HUDEP-2 (cell line): Measurements from ENCODE around the gene PSMB5.
"Not testable (repeated sequence)": the region's sequence is repeated elsewhere in the genome, so short reads cannot be mapped to it uniquely, and the experiment has no call there.

ENCODE experiments used
- DNase-seq, 76 experiments: peaks; one replicate each; lab custom pipeline; 2025; ENCODE audit not compliant: unreplicated experiment in 76 of 76; lab: John Stamatoyannopoulos, UW

Gene PSMB5

GRCh38 chr14:23020143-23021128 is 14.3 kb downstream of the PSMB5 start:
- DNase-seq: peak in 51 of 76 experiments; percentile 7 to 75 (median 38)

- no peak for DNase-seq
These were observed 16.6 kb downstream of the PSMB5 start for GRCh38 chr14:23018107-23018506.

- no peak for DNase-seq
These were observed 17.6 kb downstream of the PSMB5 start for GRCh38 chr14:23017091-23017490.

- DNase-seq: no peak
These were observed 19.1 kb downstream of the PSMB5 start for GRCh38 chr14:23015618-23016017.

GRCh38 chr14:23013749-23014054 is 21.0 kb downstream of the PSMB5 start:
- not testable (repeated sequence) for DNase-seq

- no peak for DNase-seq
These were observed 21.5 kb downstream of the PSMB5 start for GRCh38 chr14:23013054-23013748.

GRCh38 chr14:23009939-23010726 is 24.6 kb downstream of the PSMB5 start, which contains the start of gene C14orf93:
Gene C14orf93 (minus strand): TSS chr14:23010143. CDS start chr14:22999023, 11,120 bp downstream.
- peak in 71 of 76 experiments; percentile 16 to 83 (median 65) for DNase-seq

GRCh38 chr14:23009483-23009938 is 25.2 kb downstream of the PSMB5 start:
- peak in 1 of 76 experiments; percentile 6 for DNase-seq

GRCh38 chr14:23008831-23009230 is 25.9 kb downstream of the PSMB5 start:
- peak in 5 of 76 experiments; percentile 15 to 28 (median 16) for DNase-seq

- DNase-seq: peak in 75 of 76 experiments; percentile 53 to 99 (median 96)
These were observed 27.9 kb downstream of the PSMB5 start for GRCh38 chr14:23006544-23007419.

GRCh38 chr14:23006188-23006534 is 28.5 kb downstream of the PSMB5 start:
- DNase-seq: peak in 1 of 76 experiments; percentile 36

GRCh38 chr14:23005451-23006187 is 29.1 kb downstream of the PSMB5 start:
- no peak for DNase-seq

- DNase-seq: not testable (repeated sequence)
These were observed 30.4 kb downstream of the PSMB5 start for GRCh38 chr14:23004274-23004673.

- no peak for DNase-seq
These were observed 32.1 kb downstream of the PSMB5 start for GRCh38 chr14:23002592-23002991.

- DNase-seq: no peak
These were observed 33.8 kb downstream of the PSMB5 start for GRCh38 chr14:23000860-23001259.

GRCh38 chr14:22998329-22999012 is 36.2 kb downstream of the PSMB5 start:
- DNase-seq: peak in 36 of 76 experiments; percentile 7 to 56 (median 22)

- no peak for DNase-seq
These were observed 36.9 kb downstream of the PSMB5 start for GRCh38 chr14:22997676-22998323.
